GM19452 (cell line): Measurements from ENCODE around the gene CSRP3.

Experiments
- ATAC-seq: cut with Tn5 transposase; IDR thresholded peaks from one replicate; pipeline ENCODE4 v1.9.1; 2021; ENCODE audit not compliant: unreplicated experiment

The CSRP3 gene

GRCh38 chr11:19201737-19202605 is at the start of gene CSRP3:
CSRP3 (minus strand) TSS chr11:19201983; CDS start chr11:19192448, 9,535 bp downstream.
- ATAC-seq: no peak

GRCh38 chr11:19251577-19251976 is 49.8 kb upstream of the CSRP3 start:
- ATAC-seq: no peak

GRCh38 chr11:19246816-19247215 is 45.0 kb upstream of the CSRP3 start:
- no peak for ATAC-seq

GRCh38 chr11:19245351-19245750 is 43.6 kb upstream of the CSRP3 start:
- ATAC-seq: no peak

- ATAC-seq: no peak
These were observed 42.8 kb upstream of the CSRP3 start for GRCh38 chr11:19244621-19245020.

- no peak for ATAC-seq
These were observed 42.3 kb upstream of the CSRP3 start for GRCh38 chr11:19244084-19244483.

- no peak for ATAC-seq
These were observed 41.8 kb upstream of the CSRP3 start for GRCh38 chr11:19243613-19244012.

- ATAC-seq: no peak
These were observed 41.4 kb upstream of the CSRP3 start for GRCh38 chr11:19243143-19243542.

GRCh38 chr11:19242179-19242932 is 40.6 kb upstream of the CSRP3 start:
- ATAC-seq: no peak

- ATAC-seq: peak; percentile 39
These were observed 39.7 kb upstream of the CSRP3 start for GRCh38 chr11:19241260-19242178.

- peak; percentile 85 for ATAC-seq
These were observed 38.9 kb upstream of the CSRP3 start, which contains the start of gene E2F8 for GRCh38 chr11:19240420-19241259. E2F8 (minus strand) TSS chr11:19240945; CDS start chr11:19240121, 824 bp downstream.

GRCh38 chr11:19239039-19239438 is 37.3 kb upstream of the CSRP3 start:
- no peak for ATAC-seq

GRCh38 chr11:19237813-19238212 is 36.0 kb upstream of the CSRP3 start:
- no peak for ATAC-seq

- no peak for ATAC-seq
These were observed 35.6 kb upstream of the CSRP3 start for GRCh38 chr11:19237381-19237780.

- no peak for ATAC-seq
These were observed 32.5 kb upstream of the CSRP3 start for GRCh38 chr11:19234231-19234817.

- no peak for ATAC-seq
These were observed 31.2 kb upstream of the CSRP3 start for GRCh38 chr11:19232910-19233503.

- no peak for ATAC-seq
These were observed 27.9 kb upstream of the CSRP3 start for GRCh38 chr11:19229671-19230070.

GRCh38 chr11:19228968-19229367 is 27.2 kb upstream of the CSRP3 start:
- no peak for ATAC-seq
